ENCODE data around the gene SLC7A1.

- TF ChIP-seq SP1 (IDR thresholded peaks at IDR 0.05) = no peak
- TF ChIP-seq LEF1 (IDR thresholded peaks at IDR 0.05; ENCODE audit: borderline replicate concordance) = no peak
- TF ChIP-seq FOXK2 (IDR thresholded peaks at IDR 0.05) = no peak
- TF ChIP-seq BHLHE40 (IDR thresholded peaks at IDR 0.05; ENCODE audit: borderline replicate concordance) = no peak
- no peak for TF ChIP-seq FOXM1 (IDR thresholded peaks at IDR 0.05; ENCODE audit: borderline replicate concordance)
- TF ChIP-seq SUZ12 (IDR thresholded peaks at IDR 0.05) = no peak
- no peak for TF ChIP-seq L3MBTL2 (conservative IDR thresholded peaks at IDR 0.05)
Measured at GRCh38 chr13:29536853-29537252, 58.6 kb downstream of the SLC7A1 start.
